GM19395 (cell line): ENCODE measurements around the gene CDKN2B-AS1.

Experiments used
- ATAC-seq: cut with Tn5 transposase; IDR thresholded peaks from one replicate; pipeline ENCODE4 v1.9.1; 2021; ENCODE audit warnings: mild to moderate bottlenecking, moderate library complexity; ENCODE audit not compliant: unreplicated experiment

The CDKN2B-AS1 gene

GRCh38 chr9:21982391-21982790 lies 12.2 kb upstream of the CDKN2B-AS1 start:
- no peak for ATAC-seq

- no peak for ATAC-seq
These were observed 11.6 kb upstream of the CDKN2B-AS1 start for GRCh38 chr9:21982861-21983560.

GRCh38 chr9:21983561-21983935 lies 11.0 kb upstream of the CDKN2B-AS1 start:
- ATAC-seq, result no peak

GRCh38 chr9:21984101-21984500 lies 10.5 kb upstream of the CDKN2B-AS1 start:
- no peak for ATAC-seq

GRCh38 chr9:21985964-21986667 lies 8.5 kb upstream of the CDKN2B-AS1 start:
- peak; percentile 77 for ATAC-seq

- no peak for ATAC-seq
These were observed 6.3 kb upstream of the CDKN2B-AS1 start for GRCh38 chr9:21988056-21988990.

- ATAC-seq, result no peak
These were observed 5.0 kb upstream of the CDKN2B-AS1 start for GRCh38 chr9:21989440-21990189.

GRCh38 chr9:21991072-21991959 lies 3.3 kb upstream of the CDKN2B-AS1 start:
- ATAC-seq, result no peak

- no peak for ATAC-seq
These were observed 1.6 kb upstream of the CDKN2B-AS1 start for GRCh38 chr9:21993007-21993406.

- peak; percentile 41 for ATAC-seq
These were observed 567 bp upstream of the CDKN2B-AS1 start, which contains the start of gene CDKN2A for GRCh38 chr9:21993893-21994555. Gene CDKN2A (minus strand): TSS chr9:21994392.

- ATAC-seq, result peak; percentile 83
These were observed 545 bp downstream of the CDKN2B-AS1 start for GRCh38 chr9:21995006-21995665.

- peak; percentile 26 for ATAC-seq
These were observed 1.2 kb downstream of the CDKN2B-AS1 start for GRCh38 chr9:21995666-21996398.

- ATAC-seq, result no peak
These were observed 1.8 kb downstream of the CDKN2B-AS1 start for GRCh38 chr9:21996438-21996837.

- ATAC-seq, result no peak
These were observed 2.3 kb downstream of the CDKN2B-AS1 start for GRCh38 chr9:21996858-21997257.

GRCh38 chr9:21997480-21997879 lies 2.9 kb downstream of the CDKN2B-AS1 start:
- no peak for ATAC-seq

GRCh38 chr9:21998026-21998425 lies 3.4 kb downstream of the CDKN2B-AS1 start:
- no peak for ATAC-seq

GRCh38 chr9:22002038-22002437 lies 7.4 kb downstream of the CDKN2B-AS1 start:
- no peak for ATAC-seq
